Uterus (tissue), 4 donors: ENCODE data around the gene SVOP. TPM values are rescaled to one million over a fixed set of nuclear protein-coding genes. Genes with fewer than 3 reads are reported as not detected.

Experiments
- DNase-seq, 2 donors: peaks; one replicate each; pipeline ENCODE4 v3.0.0-alpha.2; 2019 to 2020
- H3K27ac ChIP-seq, 2 donors: fragments of 200-600 bp; sonication (generic); 1 replicate in 1 of 2; 2 replicates in 1 of 2; pipeline ENCODE4 v1.5.1; 2016 to 2018
- H3K27me3 ChIP-seq, 2 donors: fragments of 200-600 bp; sonication (generic); one replicate each; pipeline ENCODE4 v1.5.1; 2018 to 2019; ENCODE audit warnings: control low read depth in 1 of 2
- H3K36me3 ChIP-seq, 2 donors: fragments of 200-600 bp; sonication (generic); one replicate each; pipeline ENCODE4 v1.5.1; 2019; ENCODE audit warnings: control low read depth in 1 of 2
- H3K4me1 ChIP-seq, 2 donors: fragments of 200-600 bp; sonication (generic); one replicate each; pipeline ENCODE4 v1.5.1; 2018 to 2019; ENCODE audit warnings: control low read depth in 1 of 2
- H3K4me3 ChIP-seq, 2 donors: fragments of 200-600 bp; sonication (generic); 1 replicate in 1 of 2; 2 replicates in 1 of 2; pipeline ENCODE4 v1.5.1; 2018 to 2019; ENCODE audit warnings: mild to moderate bottlenecking in 1 of 2
- H3K9me3 ChIP-seq, 2 donors: fragments of 200-600 bp; sonication (generic); one replicate each; pipeline ENCODE4 v1.5.1; 2019; ENCODE audit warnings: control low read depth in 1 of 2
- POLR2A ChIP-seq, 2 donors: fragments of 450-650 bp; IDR thresholded peaks; one replicate each; pipeline ENCODE4 v1.6.1; 2016; ENCODE audit warnings: antibody characterized with exemption in 2 of 2, mild to moderate bottlenecking in 1 of 2, moderate library complexity in 1 of 2
- intact Hi-C: fragments of 100-400 bp; cut with DNase I; formaldehyde crosslinking; loops from one replicate; pipeline ENCODE4 v1.15.1; 2023; ENCODE audit warnings: low total_unique reads
- total RNA-seq, 4 donors: library from RNA; depleted of rRNA in 3 of 4; stranded (reverse); fragments of >200 nt in 3 of 4; gene quantifications; one replicate each; pipeline versions ENCODE4 v1.1.0 to v1.2.4, GENCODE V29; 2014 to 2023
- TF ChIP-seq, protein P1 (sequence below), 4 experiments: fragments of 200-600 bp in 2 of 4; fragments of 450-650 bp in 2 of 4; sonication (generic) in 2 of 4; IDR thresholded peaks; one replicate each; pipeline ENCODE4 v1.5.1; 2016 to 2019; ENCODE audit warnings: antibody characterized with exemption in 4 of 4, mild to moderate bottlenecking in 2 of 4, moderate library complexity in 1 of 4
- donor health status: DM: yes; HTN: yes; CAD: no.

Gene SVOP
- total RNA-seq, 4 donors from 2014 or later, result 0.14 TPM; not detected in 3

DNA sequence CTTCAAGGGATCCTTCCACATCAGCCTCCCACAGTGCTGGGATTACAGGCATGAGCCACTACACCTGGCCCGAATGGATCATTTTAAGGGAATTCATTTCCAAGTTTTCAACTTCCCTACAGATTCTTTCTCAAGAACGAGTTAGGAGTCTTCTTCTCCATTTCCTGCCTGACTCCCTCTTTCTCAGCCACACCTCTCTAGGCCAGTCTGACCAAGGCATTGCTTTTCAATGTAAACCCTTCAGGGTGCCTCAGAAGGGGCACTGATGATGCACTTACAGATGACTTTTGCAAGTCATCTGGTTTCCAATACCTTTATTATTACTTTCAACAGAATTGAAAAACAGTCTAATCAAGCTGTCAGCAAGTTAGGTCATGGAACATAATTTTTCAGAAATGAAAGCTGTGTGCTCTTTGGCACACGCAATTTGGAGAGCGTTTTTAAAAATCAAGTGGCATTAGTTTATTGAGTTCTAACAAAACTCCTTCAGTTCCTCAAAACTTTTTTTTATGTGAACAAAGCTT lies 47.2 kb downstream of the SVOP start:
- no peaks in the 10 kb centered on the region for H3K4me1 ChIP-seq
- no peaks in the 10 kb centered on the region for H3K27me3 ChIP-seq
- H3K9me3 ChIP-seq, result no peaks in the 10 kb centered on the region
- H3K36me3 ChIP-seq, result no peaks in the 10 kb centered on the region
- H3K27ac ChIP-seq, result no peak overlapping the region
- TF ChIP-seq, protein P1, sequence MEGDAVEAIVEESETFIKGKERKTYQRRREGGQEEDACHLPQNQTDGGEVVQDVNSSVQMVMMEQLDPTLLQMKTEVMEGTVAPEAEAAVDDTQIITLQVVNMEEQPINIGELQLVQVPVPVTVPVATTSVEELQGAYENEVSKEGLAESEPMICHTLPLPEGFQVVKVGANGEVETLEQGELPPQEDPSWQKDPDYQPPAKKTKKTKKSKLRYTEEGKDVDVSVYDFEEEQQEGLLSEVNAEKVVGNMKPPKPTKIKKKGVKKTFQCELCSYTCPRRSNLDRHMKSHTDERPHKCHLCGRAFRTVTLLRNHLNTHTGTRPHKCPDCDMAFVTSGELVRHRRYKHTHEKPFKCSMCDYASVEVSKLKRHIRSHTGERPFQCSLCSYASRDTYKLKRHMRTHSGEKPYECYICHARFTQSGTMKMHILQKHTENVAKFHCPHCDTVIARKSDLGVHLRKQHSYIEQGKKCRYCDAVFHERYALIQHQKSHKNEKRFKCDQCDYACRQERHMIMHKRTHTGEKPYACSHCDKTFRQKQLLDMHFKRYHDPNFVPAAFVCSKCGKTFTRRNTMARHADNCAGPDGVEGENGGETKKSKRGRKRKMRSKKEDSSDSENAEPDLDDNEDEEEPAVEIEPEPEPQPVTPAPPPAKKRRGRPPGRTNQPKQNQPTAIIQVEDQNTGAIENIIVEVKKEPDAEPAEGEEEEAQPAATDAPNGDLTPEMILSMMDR (IDR thresholded peaks at IDR 0.05), result no peak
- TF ChIP-seq POLR2A (IDR thresholded peaks at IDR 0.05), result no peak
- DNase-seq, result no peak
- intact Hi-C loops, result no loop called here
- H3K4me3 ChIP-seq, result no peak overlapping the region

- Histone ChIP-seq H3K9me3 (no peaks in the 10 kb centered on the region), H3K36me3 (no peaks in the 10 kb centered on the region), H3K4me1 (no peaks in the 10 kb centered on the region), H3K4me3 (no peak overlapping the region), H3K27ac (no peak overlapping the region), H3K27me3 (no peaks in the 10 kb centered on the region)
- no peak for DNase-seq
- intact Hi-C loops, result no loop called here
- TF ChIP-seq, protein P1 (IDR thresholded peaks at IDR 0.05), result no peak
- TF ChIP-seq POLR2A (IDR thresholded peaks at IDR 0.05), result no peak
Measured at GRCh38 chr12:108972358-108972757, 48.5 kb downstream of the SVOP start.

DNA sequence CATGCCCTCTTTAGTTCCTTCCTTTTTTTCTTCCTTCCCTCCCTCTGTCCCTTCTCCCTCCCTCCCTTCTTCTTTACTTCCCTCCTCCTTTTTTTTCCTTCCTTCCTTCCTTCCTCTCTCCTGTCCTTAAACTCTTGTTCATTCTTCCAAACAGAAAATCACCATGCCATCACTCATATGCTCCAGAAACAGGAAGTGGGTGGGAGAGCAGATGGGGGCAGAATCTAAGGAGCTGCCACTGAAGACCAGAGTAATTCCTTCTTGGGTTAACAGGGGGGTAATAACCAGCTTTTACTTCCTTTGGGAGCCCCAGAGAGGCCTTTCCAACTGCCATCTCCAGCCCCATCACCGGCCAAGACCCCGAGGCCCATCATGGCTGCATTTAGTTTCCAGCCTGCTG lies 51.2 kb downstream of the SVOP start:
- no peak for TF ChIP-seq POLR2A (IDR thresholded peaks at IDR 0.05)
- TF ChIP-seq, protein P1 (IDR thresholded peaks at IDR 0.05), result no peak
- Histone ChIP-seq H3K9me3 (no peaks in the 10 kb centered on the region), H3K27ac (no peak overlapping the region), H3K4me1 (no peaks in the 10 kb centered on the region), H3K27me3 (no peaks in the 10 kb centered on the region), H3K36me3 (no peaks in the 10 kb centered on the region), H3K4me3 (no peak overlapping the region)
- DNase-seq, result no peak
- intact Hi-C loops, result no loop called here

DNA sequence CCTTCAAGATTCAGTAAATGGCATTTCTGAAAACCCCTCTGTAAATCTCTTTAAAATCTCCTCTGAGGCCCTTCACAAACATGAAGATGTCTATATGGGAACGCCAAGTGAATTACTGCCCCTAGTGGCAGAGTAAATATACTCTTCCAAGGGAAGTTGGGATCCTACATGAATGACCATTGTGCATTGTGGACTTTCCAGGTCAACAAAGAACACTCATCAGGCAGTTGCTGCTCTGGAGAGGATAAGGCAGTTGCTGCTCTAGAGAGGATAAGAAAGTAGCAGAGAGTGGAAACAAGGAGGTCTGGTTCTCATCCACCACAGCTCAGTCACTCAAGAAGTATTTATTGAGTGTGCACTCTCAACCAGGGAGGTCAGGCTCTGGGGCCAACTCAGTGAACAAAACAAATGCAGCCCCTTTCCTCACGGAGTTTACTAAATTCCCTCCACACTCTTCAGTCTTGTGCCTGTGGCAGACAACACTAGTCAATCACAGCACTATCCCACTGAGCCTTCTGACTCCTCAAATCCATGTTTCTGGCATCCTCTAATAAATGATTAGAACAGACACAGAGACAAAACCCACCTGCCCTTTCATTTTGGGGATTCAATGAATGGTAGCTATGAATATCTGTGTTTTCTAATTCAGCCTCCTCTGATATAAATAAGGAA lies 52.9 kb downstream of the SVOP start:
- DNase-seq, result no peak
- no peaks in the 10 kb centered on the region for H3K27me3 ChIP-seq
- no peaks in the 10 kb centered on the region for H3K9me3 ChIP-seq
- H3K4me3 ChIP-seq, result no peak overlapping the region
- H3K4me1 ChIP-seq, result no peaks in the 10 kb centered on the region
- intact Hi-C loops, result no loop called here
- no peak overlapping the region for H3K27ac ChIP-seq
- TF ChIP-seq POLR2A (IDR thresholded peaks at IDR 0.05), result no peak
- TF ChIP-seq, protein P1 (IDR thresholded peaks at IDR 0.05), result no peak
- no peaks in the 10 kb centered on the region for H3K36me3 ChIP-seq

GRCh38 chr12:108966378-108967151 lies 54.3 kb downstream of the SVOP start:
- no peak for DNase-seq
- Histone ChIP-seq H3K36me3 (no peaks in the 10 kb centered on the region), H3K27me3 (no peaks in the 10 kb centered on the region), H3K4me3 (no peak overlapping the region), H3K9me3 (no peaks in the 10 kb centered on the region), H3K4me1 (no peaks in the 10 kb centered on the region), H3K27ac (no peak overlapping the region)
- intact Hi-C loops, result no loop called here
- TF ChIP-seq POLR2A (IDR thresholded peaks at IDR 0.05), result no peak
